Astrocyte (in vitro differentiated cells and primary cell): ENCODE results near the gene EXOC6.

Experiments used
- CTCF ChIP-seq: IDR thresholded peaks from 2 replicates; pipeline ENCODE4 v1.5.1; 2011; ENCODE audit warnings: low read depth, mild to moderate bottlenecking, inconsistent platforms, low read length, moderate library complexity; ENCODE audit not compliant: insufficient read depth
- EZH2 ChIP-seq: IDR thresholded peaks from 2 replicates; pipeline ENCODE4 v1.6.1; 2012; ENCODE audit warnings: mild to moderate bottlenecking, low read length, inconsistent platforms; ENCODE audit not compliant: insufficient read depth

DNA sequence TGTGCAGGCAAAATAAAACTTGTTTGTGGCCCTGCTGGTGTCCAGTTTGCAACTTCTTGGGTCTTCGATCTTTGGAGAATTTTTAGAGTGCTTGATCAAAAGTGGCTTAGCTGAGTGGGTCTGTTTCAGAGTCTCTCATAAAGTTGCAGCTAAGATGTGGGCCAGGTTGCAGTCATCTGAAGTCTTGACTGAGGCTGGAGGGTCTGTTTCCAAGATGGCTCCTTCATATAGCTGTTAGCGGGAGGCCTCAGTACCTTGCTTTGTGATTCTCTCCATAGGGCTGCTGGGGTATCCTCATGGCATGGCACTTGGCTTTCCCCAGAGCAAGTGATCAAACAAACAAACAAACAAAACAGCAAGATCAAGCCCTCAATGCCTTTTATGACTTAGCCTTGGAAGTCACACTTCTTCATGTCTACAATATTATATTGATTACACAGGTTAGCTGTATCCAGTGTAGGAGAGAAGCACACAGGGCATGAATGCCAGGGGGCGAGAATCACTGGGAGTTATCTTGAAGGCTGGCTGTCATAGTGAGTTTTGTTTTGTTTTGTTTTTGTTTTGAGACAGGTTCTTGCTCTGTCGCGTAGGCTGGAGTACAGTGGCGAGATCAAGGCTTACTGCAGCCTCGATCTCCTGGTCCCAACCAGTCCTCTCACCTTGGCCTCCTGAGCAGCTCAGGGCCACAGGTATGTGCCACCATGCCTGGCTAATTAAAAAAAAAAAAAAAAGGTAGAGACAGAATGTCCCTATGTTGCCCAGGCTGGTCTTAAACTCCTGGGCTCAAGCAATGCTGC, 235.6 kb downstream of the EXOC6 start:
- TF ChIP-seq EZH2 (no peak), CTCF (no peak)
